MM.1S (cell line): ENCODE measurements around the gene WHAMM.

Experiments used
- CTCF ChIP-seq: fragments of 300-600 bp; sonication (generic); IDR thresholded peaks from 2 replicates; pipeline ENCODE4 v1.5.1; 2016; ENCODE audit warnings: antibody characterized with exemption, low read length, mixed read lengths
- EZH2 ChIP-seq: fragments of 300-600 bp; sonication (generic); optimal IDR thresholded peaks from 2 replicates; pipeline ENCODE3; 2017; ENCODE audit warnings: low read depth, mild to moderate bottlenecking, antibody characterized with exemption, low read length, mixed read lengths

GRCh38 chr15:82764740-82765139, 44.7 kb upstream of the WHAMM start:
- TF ChIP-seq CTCF (no peak), EZH2 (no peak)
